HG03103 (cell line): ENCODE measurements around the gene RAB11FIP2.
"Not testable (repeated sequence)": the region's sequence is repeated elsewhere in the genome, so short reads cannot be mapped to it uniquely, and the experiment has no call there.

Experiments used
- ATAC-seq: cut with Tn5 transposase; IDR thresholded peaks from one replicate; pipeline ENCODE4 v1.9.1; 2021; ENCODE audit warnings: low read depth; ENCODE audit not compliant: unreplicated experiment

The RAB11FIP2 gene

GRCh38 chr10:118046395-118047156 lies at the start of gene RAB11FIP2:
TSS of gene RAB11FIP2 (minus strand) at chr10:118046941. CDS start at chr10:118046163, 778 bp downstream.
- ATAC-seq, result peak; percentile 94

- no peak for ATAC-seq
Measured at GRCh38 chr10:118096022-118096421, 49.3 kb upstream of the RAB11FIP2 start.

GRCh38 chr10:118092209-118092608 lies 45.5 kb upstream of the RAB11FIP2 start:
- ATAC-seq, result no peak

GRCh38 chr10:118080817-118081216 lies 34.1 kb upstream of the RAB11FIP2 start:
- no peak for ATAC-seq

GRCh38 chr10:118076705-118077104 lies 30.0 kb upstream of the RAB11FIP2 start:
- ATAC-seq, result no peak

- ATAC-seq, result no peak
Measured at GRCh38 chr10:118072840-118073239, 26.1 kb upstream of the RAB11FIP2 start.

GRCh38 chr10:118067389-118067788 lies 20.6 kb upstream of the RAB11FIP2 start:
- ATAC-seq, result not testable (repeated sequence)

- no peak for ATAC-seq
Measured at GRCh38 chr10:118062798-118063238, 16.1 kb upstream of the RAB11FIP2 start.

GRCh38 chr10:118058371-118058770 lies 11.6 kb upstream of the RAB11FIP2 start:
- no peak for ATAC-seq

GRCh38 chr10:118057361-118057760 lies 10.6 kb upstream of the RAB11FIP2 start:
- ATAC-seq, result no peak

GRCh38 chr10:118054383-118054782 lies 7.6 kb upstream of the RAB11FIP2 start:
- no peak for ATAC-seq

- no peak for ATAC-seq
Measured at GRCh38 chr10:118052816-118053215, 6.1 kb upstream of the RAB11FIP2 start.

GRCh38 chr10:118047880-118048279 lies 1.1 kb upstream of the RAB11FIP2 start:
- ATAC-seq, result no peak

- ATAC-seq, result peak; percentile 17
Measured at GRCh38 chr10:118047157-118047719, 497 bp upstream of the RAB11FIP2 start.

- no peak for ATAC-seq
Measured at GRCh38 chr10:118045837-118046394, 825 bp downstream of the RAB11FIP2 start.

- no peak for ATAC-seq
Measured at GRCh38 chr10:118045158-118045836, 1.4 kb downstream of the RAB11FIP2 start.

- no peak for ATAC-seq
Measured at GRCh38 chr10:118042827-118043242, 3.9 kb downstream of the RAB11FIP2 start.

GRCh38 chr10:118042336-118042735 lies 4.4 kb downstream of the RAB11FIP2 start:
- no peak for ATAC-seq

GRCh38 chr10:118041316-118041715 lies 5.4 kb downstream of the RAB11FIP2 start:
- no peak for ATAC-seq

GRCh38 chr10:118036281-118036875 lies 10.4 kb downstream of the RAB11FIP2 start:
- ATAC-seq, result no peak
